B cell (primary cell): Measurements from ENCODE around the gene UACA. TPM values are rescaled to one million over a fixed set of nuclear protein-coding genes. Genes with fewer than 3 reads are reported as not detected.

Experiments used
- ATAC-seq: fragments of 200-7000 bp; cut with Tn5 transposase; one replicate; pipeline ENCODE4 v1.10.0; 2021; ENCODE audit warnings: low read depth, mild to moderate bottlenecking, moderate number of reproducible peaks, moderate library complexity
- CTCF ChIA-PET: fragments of 350-600 bp; sonication (Branson Sonifier 250); formaldehyde crosslinking; loops from one replicate; lab custom pipeline; 2021; ENCODE audit warnings: antibody characterized with exemption, inconsistent platforms; lab: Charles Lee
- POLR2A ChIA-PET: fragments of 350-600 bp; sonication (Branson Sonifier 250); formaldehyde crosslinking; loops from one replicate; lab custom pipeline; 2021; ENCODE audit warnings: antibody characterized with exemption; lab: Charles Lee
- DNase-seq: peaks from one replicate; pipeline ENCODE4 v3.0.0; 2013
- H2AFZ ChIP-seq: 2 replicates; pipeline ENCODE4 v1.6.1; 2012; ENCODE audit warnings: mild to moderate bottlenecking, low read depth, low read length; ENCODE audit not compliant: insufficient read depth, poor library complexity, severe bottlenecking
- H3K27ac ChIP-seq, 2 donors: 1 replicate in 1 of 2; 2 replicates in 1 of 2; pipeline ENCODE4 v1.5.1; 2012 to 2013; ENCODE audit warnings: low read length in 2 of 2, mild to moderate bottlenecking in 2 of 2, moderate library complexity in 1 of 2
- H3K27me3 ChIP-seq, 4 experiments: fragments of 200-600 bp in 1 of 4; sonication (generic) in 1 of 4; replicated peaks in 1 of 4; 1 replicate in 2 of 4; 2 replicates in 2 of 4; pipeline versions ENCODE4 v1.6.1 to v1.7.0; 2013 to 2016; ENCODE audit warnings: low read length in 3 of 4, mild to moderate bottlenecking in 2 of 4, mixed read lengths in 1 of 4, moderate library complexity in 1 of 4; ENCODE audit not compliant: insufficient read depth in 4 of 4, control insufficient read depth in 3 of 4; ENCODE audit errors: control extremely low read depth in 1 of 4
- H3K36me3 ChIP-seq, 2 experiments: replicated peaks in 1 of 2; 1 replicate in 1 of 2; 2 replicates in 1 of 2; pipeline versions ENCODE4 v1.6.1 to v1.7.1; 2013; ENCODE audit warnings: low read length in 1 of 2; ENCODE audit not compliant: insufficient read depth in 2 of 2, control insufficient read depth in 1 of 2; ENCODE audit errors: control extremely low read depth in 1 of 2, extremely low read depth in 1 of 2
- H3K4me1 ChIP-seq, 2 donors: fragments of 200-600 bp in 1 of 2; sonication (generic) in 1 of 2; 1 replicate in 1 of 2; 2 replicates in 1 of 2; pipeline versions ENCODE4 v1.5.1 to v1.6.1; 2013 to 2017; ENCODE audit warnings: low read length in 2 of 2; ENCODE audit not compliant: control insufficient read depth in 2 of 2, insufficient read depth in 2 of 2
- H3K4me2 ChIP-seq: replicated peaks from 2 replicates; pipeline ENCODE3; 2012; ENCODE audit warnings: mild to moderate bottlenecking, low read depth, low read length; ENCODE audit not compliant: poor library complexity, severe bottlenecking
- H3K4me3 ChIP-seq, 5 experiments: fragments of 200-600 bp in 1 of 5; sonication (generic) in 1 of 5; 1 replicate in 3 of 5; 2 replicates in 2 of 5; pipeline versions ENCODE4 v1.5.1 to v1.7.0; 2011 to 2016; ENCODE audit warnings: low read length in 4 of 5, mild to moderate bottlenecking in 4 of 5, low read depth in 2 of 5, control low read depth in 1 of 5, moderate library complexity in 1 of 5; ENCODE audit not compliant: insufficient read depth in 1 of 5; ENCODE audit errors: control extremely low read depth in 1 of 5, extremely low read depth in 1 of 5
- H3K79me2 ChIP-seq: fragments of 200-600 bp; sonication (generic); one replicate; pipeline ENCODE4 v1.6.0; 2016; ENCODE audit warnings: low read length; ENCODE audit not compliant: control insufficient read depth, insufficient read depth
- H3K9ac ChIP-seq: fragments of 200-600 bp; sonication (generic); 2 replicates; pipeline ENCODE4 v1.6.1; 2017; ENCODE audit warnings: mild to moderate bottlenecking, low read length, moderate library complexity
- H3K9me3 ChIP-seq, 3 donors: one replicate each; pipeline versions ENCODE4 v1.6.1 to v1.7.1; 2013; ENCODE audit warnings: low read length in 2 of 3; ENCODE audit not compliant: control insufficient read depth in 2 of 3, insufficient read depth in 1 of 3; ENCODE audit errors: control extremely low read depth in 1 of 3
- H4K20me1 ChIP-seq: 2 replicates; pipeline ENCODE4 v1.6.0; 2012; ENCODE audit warnings: mild to moderate bottlenecking, low read length; ENCODE audit not compliant: insufficient read depth, control insufficient read depth, poor library complexity, severe bottlenecking
- H3K27ac Mint-ChIP-seq: one replicate; pipeline ENCODE4 v1.8.0; 2021; ENCODE audit warnings: mixed read lengths
- H3K27me3 Mint-ChIP-seq: one replicate; pipeline ENCODE4 v1.8.0; 2021; ENCODE audit warnings: mixed read lengths
- H3K4me1 Mint-ChIP-seq: one replicate; pipeline ENCODE4 v1.8.0; 2021; ENCODE audit warnings: mixed read lengths
- H3K4me3 Mint-ChIP-seq: one replicate; pipeline ENCODE4 v1.8.0; 2021; ENCODE audit warnings: mixed read lengths
- H3K9me3 Mint-ChIP-seq: one replicate; pipeline ENCODE4 v1.8.0; 2022; ENCODE audit warnings: mixed read lengths; ENCODE audit not compliant: insufficient read depth
- CTCF ChIP-seq: fragments of 200-600 bp; IDR thresholded peaks from one replicate; pipeline ENCODE4 v1.8.0; 2022; ENCODE audit warnings: antibody characterized with exemption, mild to moderate bottlenecking
- EZH2 ChIP-seq: IDR thresholded peaks from 2 replicates; pipeline ENCODE4 v1.6.1; 2012; ENCODE audit warnings: borderline replicate concordance, low read depth, mild to moderate bottlenecking, moderate library complexity, low read length; ENCODE audit not compliant: insufficient read depth, poor library complexity, severe bottlenecking
- WGBS: methylation state at CpG from one replicate; pipeline ENCODE4 v1.1.5; 2013; ENCODE audit warnings: missing lambda C conversion rate; ENCODE audit not compliant: insufficient coverage; 5-methylcytosine and 5-hydroxymethylcytosine counted together
- intact Hi-C: fragments of 100-400 bp; cut with micrococcal nuclease; formaldehyde crosslinking; loops from one replicate; pipeline ENCODE4 v1.10.0; 2022
- polyA plus RNA-seq: library from polyadenylated mRNA; depleted of rRNA; stranded (reverse); fragments of >200 nt; gene quantifications from 2 replicates; pipeline ENCODE4 v1.2.3, GENCODE V29; 2012
- total RNA-seq, 2 donors: library from RNA; stranded (reverse); fragments of 120-200 nt in 1 of 2; gene quantifications; 1 replicate in 1 of 2; 2 replicates in 1 of 2; pipeline versions ENCODE4 v1.2.3 to v1.2.4, GENCODE V29; 2013 to 2022

Gene UACA
- total and polyA plus RNA-seq, 2 donors (not counting 1 experiment from before 2014, with no cell fraction given): 2.7 to 3.3 TPM

GRCh38 chr15:70707686-70708300, 55.6 kb downstream of the UACA start:
- H3K4me1 ChIP-seq: peaks cover 0 to 7% of the 10 kb centered on the region in 2 donors
- no peaks in the 10 kb centered on the region for H3K79me2 ChIP-seq
- ChIA-PET POLR2A (no interaction called here), CTCF (interaction anchor here (1.3 kb wide), 1 partner anchor 15 kb away, joined by 4 read pairs; no protein-coding TSS in a partner anchor)
- Mint-ChIP-seq H3K4me1 (peaks cover 9% of the 10 kb centered on the region), H3K9me3 (no peaks in the 10 kb centered on the region), H3K27ac (no peak overlapping the region), H3K4me3 (no peak overlapping the region), H3K27me3 (peaks cover 49% of the 10 kb centered on the region)
- no peak for ATAC-seq
- H3K4me2 ChIP-seq: no peak overlapping the region
- intact Hi-C loops: no loop called here
- no peaks in the 10 kb centered on the region for H3K9me3 ChIP-seq
- H3K27ac ChIP-seq: no peak overlapping the region
- no CpG with 5 or more reads among the region's 4 CpGs for WGBS
- no peaks in the 10 kb centered on the region for H4K20me1 ChIP-seq
- no peak overlapping the region for H3K9ac ChIP-seq
- H3K36me3 ChIP-seq: no peaks in the 10 kb centered on the region
- H3K4me3 ChIP-seq: no peak overlapping the region
- H3K27me3 ChIP-seq: peaks cover 0 to 9% (median 0%) of the 10 kb centered on the region in 4 experiments
- H2AFZ ChIP-seq: no peak overlapping the region
- no peak for DNase-seq
- TF ChIP-seq CTCF (no peak), EZH2 (no peak)

GRCh38 chr15:70704731-70705130, 58.6 kb downstream of the UACA start:
- intact Hi-C loops: no loop called here
- H3K27me3 ChIP-seq: peaks cover 0 to 2% (median 0%) of the 10 kb centered on the region in 4 experiments
- ATAC-seq (no peak), DNase-seq (no peak)
- H3K4me1 ChIP-seq: peaks cover 0 to 5% of the 10 kb centered on the region in 2 donors
- WGBS: 19% methylated on average over 3 of the region's 5 CpGs
- H3K9ac ChIP-seq: no peak overlapping the region
- H3K36me3 ChIP-seq: no peaks in the 10 kb centered on the region
- no peak overlapping the region for H3K4me2 ChIP-seq
- no peak overlapping the region for H3K4me3 Mint-ChIP-seq
- no peak overlapping the region for H2AFZ ChIP-seq
- H3K27ac Mint-ChIP-seq: no peak overlapping the region
- ChIA-PET CTCF (interaction anchor here (2.3 kb wide), 1 partner anchor 18 kb away, joined by 11 read pairs; no protein-coding TSS in a partner anchor), POLR2A (no interaction called here)
- no peaks in the 10 kb centered on the region for H4K20me1 ChIP-seq
- H3K27me3 Mint-ChIP-seq: peaks cover 44% of the 10 kb centered on the region
- no peaks in the 10 kb centered on the region for H3K9me3 Mint-ChIP-seq
- H3K79me2 ChIP-seq: no peaks in the 10 kb centered on the region
- no peak overlapping the region for H3K4me3 ChIP-seq
- H3K4me1 Mint-ChIP-seq: peaks cover 9% of the 10 kb centered on the region
- no peak overlapping the region for H3K27ac ChIP-seq
- H3K9me3 ChIP-seq: no peaks in the 10 kb centered on the region
- TF ChIP-seq EZH2 (no peak), CTCF (no peak)
